ENCODE results near the gene MED10. TPM values are rescaled to one million over a fixed set of nuclear protein-coding genes. Genes with fewer than 3 reads are reported as not detected.
"Not testable (repeated sequence)": the region's sequence is repeated elsewhere in the genome, so short reads cannot be mapped to it uniquely, and the experiment has no call there.

MED10 gene
- total RNA-seq, 2 donors from 2014 or later = 14.2 to 17.4 TPM

GRCh38 chr5:6371079-6371810 lies 7.1 kb downstream of the MED10 start:
- Histone ChIP-seq H3K4me1 (no peaks in the 10 kb centered on the region), H3K9me3 (no peaks in the 10 kb centered on the region), H3K36me3 (peaks cover 59% of the 10 kb centered on the region), H3K4me3 (no peak overlapping the region), H3K27me3 (no peaks in the 10 kb centered on the region), H3K27ac (no peak overlapping the region)
- TF ChIP-seq, protein P1, sequence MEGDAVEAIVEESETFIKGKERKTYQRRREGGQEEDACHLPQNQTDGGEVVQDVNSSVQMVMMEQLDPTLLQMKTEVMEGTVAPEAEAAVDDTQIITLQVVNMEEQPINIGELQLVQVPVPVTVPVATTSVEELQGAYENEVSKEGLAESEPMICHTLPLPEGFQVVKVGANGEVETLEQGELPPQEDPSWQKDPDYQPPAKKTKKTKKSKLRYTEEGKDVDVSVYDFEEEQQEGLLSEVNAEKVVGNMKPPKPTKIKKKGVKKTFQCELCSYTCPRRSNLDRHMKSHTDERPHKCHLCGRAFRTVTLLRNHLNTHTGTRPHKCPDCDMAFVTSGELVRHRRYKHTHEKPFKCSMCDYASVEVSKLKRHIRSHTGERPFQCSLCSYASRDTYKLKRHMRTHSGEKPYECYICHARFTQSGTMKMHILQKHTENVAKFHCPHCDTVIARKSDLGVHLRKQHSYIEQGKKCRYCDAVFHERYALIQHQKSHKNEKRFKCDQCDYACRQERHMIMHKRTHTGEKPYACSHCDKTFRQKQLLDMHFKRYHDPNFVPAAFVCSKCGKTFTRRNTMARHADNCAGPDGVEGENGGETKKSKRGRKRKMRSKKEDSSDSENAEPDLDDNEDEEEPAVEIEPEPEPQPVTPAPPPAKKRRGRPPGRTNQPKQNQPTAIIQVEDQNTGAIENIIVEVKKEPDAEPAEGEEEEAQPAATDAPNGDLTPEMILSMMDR (IDR thresholded peaks at IDR 0.05) = no peak
- no peak for DNase-seq (ENCODE audit: low spot score)

DNA sequence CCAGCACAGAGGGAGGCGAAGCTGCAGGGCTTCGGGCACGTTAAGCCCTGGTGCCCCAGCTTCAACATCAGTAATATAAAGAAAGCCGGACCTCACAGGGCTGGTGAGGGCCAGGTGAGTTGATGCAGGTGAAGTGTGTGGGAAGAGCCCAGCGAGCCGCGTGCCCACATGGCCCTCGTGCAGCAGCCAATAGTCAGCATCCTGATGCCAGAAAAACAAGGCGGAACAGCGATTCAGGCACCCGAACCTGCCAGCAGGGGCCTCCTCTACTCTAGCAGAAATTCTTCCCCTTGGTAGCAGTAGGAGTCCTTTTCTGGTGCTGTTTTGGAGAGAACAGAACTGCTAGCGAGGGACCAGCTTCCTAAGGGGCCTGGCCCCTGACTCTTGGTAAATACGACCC lies 7.8 kb downstream of the MED10 start:
- no peaks in the 10 kb centered on the region for H3K9me3 ChIP-seq
- TF ChIP-seq, protein P1 (IDR thresholded peaks at IDR 0.05) = no peak
- H3K4me3 ChIP-seq = no peak overlapping the region
- H3K36me3 ChIP-seq = peaks cover 53% of the 10 kb centered on the region
- peak; percentile 23 for DNase-seq (ENCODE audit: low spot score)
- no peak overlapping the region for H3K27ac ChIP-seq
- no peaks in the 10 kb centered on the region for H3K4me1 ChIP-seq
- no peaks in the 10 kb centered on the region for H3K27me3 ChIP-seq

- H3K9me3 ChIP-seq = no peaks in the 10 kb centered on the region
- no peaks in the 10 kb centered on the region for H3K4me1 ChIP-seq
- peaks cover 15% of the 10 kb centered on the region for H3K36me3 ChIP-seq
- TF ChIP-seq, protein P1 (IDR thresholded peaks at IDR 0.05) = no peak
- H3K27me3 ChIP-seq = no peaks in the 10 kb centered on the region
- peak; percentile 43 for DNase-seq (ENCODE audit: low spot score)
- H3K4me3 ChIP-seq = no peak overlapping the region
- no peak overlapping the region for H3K27ac ChIP-seq
Measured at GRCh38 chr5:6365977-6366590, 12.3 kb downstream of the MED10 start.

DNA sequence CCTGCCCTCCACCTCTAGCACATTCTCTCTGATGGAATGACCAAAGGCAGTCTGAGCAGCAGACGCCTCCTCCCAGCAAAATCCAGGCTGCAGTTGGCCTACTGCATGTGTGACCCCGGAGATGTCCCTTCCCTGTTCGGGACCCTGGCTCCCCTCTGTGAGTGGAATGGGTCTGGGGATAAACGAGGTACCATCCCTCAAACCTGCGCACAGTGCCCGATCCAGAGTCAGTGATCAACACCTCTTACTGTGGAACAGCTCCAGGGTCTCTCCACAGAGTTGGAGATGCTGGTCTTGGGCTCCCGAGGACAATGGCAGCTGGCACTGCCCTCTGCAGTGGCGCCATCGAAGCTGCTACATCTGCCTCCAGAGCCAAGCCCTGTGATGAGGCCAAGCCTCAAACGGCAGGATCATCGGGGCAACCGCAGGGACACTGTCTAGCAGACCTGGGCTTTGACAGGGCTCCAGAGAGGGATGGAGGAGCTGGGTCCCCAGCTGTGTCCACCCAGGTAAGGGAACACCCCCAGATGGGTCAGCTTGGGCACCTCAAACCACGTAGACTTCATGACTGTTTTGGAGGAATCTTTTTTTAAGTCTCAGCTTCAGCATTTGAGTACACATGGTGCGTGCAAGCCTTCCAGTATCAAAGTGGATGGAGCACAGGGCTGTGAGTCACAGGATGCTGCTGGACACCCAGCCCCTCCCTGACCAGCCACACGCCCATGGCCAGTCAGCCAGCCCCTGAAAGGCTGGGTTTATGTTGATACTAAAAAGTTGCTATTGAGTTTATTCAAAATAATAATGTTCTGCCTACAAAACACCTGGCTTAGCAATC lies 13.0 kb downstream of the MED10 start:
- H3K36me3 ChIP-seq = peaks cover 8% of the 10 kb centered on the region

DNA sequence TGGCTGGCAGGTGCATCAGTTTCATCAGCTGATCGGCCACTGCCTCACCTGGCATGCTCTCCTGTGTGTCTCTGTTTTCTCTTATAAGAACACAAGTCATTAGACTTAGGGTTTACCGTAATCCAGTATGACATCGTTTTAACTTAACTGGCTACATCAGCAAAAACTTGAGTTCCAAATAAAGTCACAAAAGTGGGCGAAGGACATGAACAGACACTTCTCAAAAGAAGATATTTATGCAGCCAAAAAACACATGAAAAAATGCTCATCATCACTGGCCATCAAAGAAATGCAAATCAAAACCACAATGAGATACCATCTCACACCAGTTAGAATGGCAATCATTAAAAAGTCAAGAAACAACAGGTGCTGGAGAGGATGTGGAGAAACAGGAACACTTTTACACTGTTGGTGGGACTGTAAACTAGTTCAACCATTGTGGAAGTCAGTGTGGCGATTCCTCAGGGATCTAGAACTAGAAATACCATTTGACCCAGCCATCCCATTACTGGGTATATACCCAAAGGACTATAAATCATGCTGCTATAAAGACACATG lies 14.8 kb downstream of the MED10 start:
- H3K27ac ChIP-seq; DNase-seq (ENCODE audit: low spot score); H3K36me3 ChIP-seq; H3K4me1 ChIP-seq; H3K9me3 ChIP-seq; H3K27me3 ChIP-seq; H3K4me3 ChIP-seq: not testable (repeated sequence)

More for the DNA sequence above, 13.0 kb downstream of the MED10 start:
- no peak overlapping the region for H3K4me3 ChIP-seq
- no peak overlapping the region for H3K27ac ChIP-seq
- H3K9me3 ChIP-seq = no peaks in the 10 kb centered on the region
- no peaks in the 10 kb centered on the region for H3K27me3 ChIP-seq
- DNase-seq (ENCODE audit: low spot score) = peak; percentile 56
- H3K4me1 ChIP-seq = no peaks in the 10 kb centered on the region
- TF ChIP-seq, protein P1 (IDR thresholded peaks at IDR 0.05) = no peak

DNA sequence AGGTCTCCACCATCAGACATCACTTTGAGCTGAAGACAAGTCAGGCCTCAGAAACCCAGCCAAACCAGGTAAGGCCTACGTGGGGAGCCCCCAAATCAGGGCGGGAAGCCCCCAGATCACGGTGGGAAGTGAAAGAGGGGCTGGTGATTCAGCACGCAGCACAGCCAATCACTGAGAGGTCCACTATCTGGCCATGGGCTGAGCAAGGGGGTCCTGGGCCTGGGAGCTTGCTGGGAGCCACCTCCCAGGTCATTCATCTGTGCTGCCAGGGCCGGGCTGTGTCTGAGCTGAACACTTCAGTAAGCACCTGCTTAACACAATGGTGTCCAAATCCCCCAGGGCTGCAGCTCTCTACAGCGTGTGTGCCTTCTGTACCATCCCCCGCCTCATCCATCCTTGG lies 15.5 kb downstream of the MED10 start:
- Histone ChIP-seq H3K36me3 (no peaks in the 10 kb centered on the region), H3K27ac (no peak overlapping the region), H3K27me3 (no peaks in the 10 kb centered on the region), H3K4me3 (no peak overlapping the region), H3K9me3 (no peaks in the 10 kb centered on the region), H3K4me1 (no peaks in the 10 kb centered on the region)
- DNase-seq (ENCODE audit: low spot score) = peak; percentile 23
- TF ChIP-seq, protein P1 (IDR thresholded peaks at IDR 0.05) = no peak
